Right hindlimb (tissue), 1 donor: ENCODE results near the gene CPED1.
A peak's percentile ranks its signal among the peaks of the same experiment; 100 is the strongest.
"Not testable (repeated sequence)": the region's sequence is repeated elsewhere in the genome, so short reads cannot be mapped to it uniquely, and the experiment has no call there.

ENCODE experiments used
- DNase-seq: peaks from one replicate; pipeline ENCODE4 v3.0.0-alpha.2; 2018

Gene CPED1

DNA sequence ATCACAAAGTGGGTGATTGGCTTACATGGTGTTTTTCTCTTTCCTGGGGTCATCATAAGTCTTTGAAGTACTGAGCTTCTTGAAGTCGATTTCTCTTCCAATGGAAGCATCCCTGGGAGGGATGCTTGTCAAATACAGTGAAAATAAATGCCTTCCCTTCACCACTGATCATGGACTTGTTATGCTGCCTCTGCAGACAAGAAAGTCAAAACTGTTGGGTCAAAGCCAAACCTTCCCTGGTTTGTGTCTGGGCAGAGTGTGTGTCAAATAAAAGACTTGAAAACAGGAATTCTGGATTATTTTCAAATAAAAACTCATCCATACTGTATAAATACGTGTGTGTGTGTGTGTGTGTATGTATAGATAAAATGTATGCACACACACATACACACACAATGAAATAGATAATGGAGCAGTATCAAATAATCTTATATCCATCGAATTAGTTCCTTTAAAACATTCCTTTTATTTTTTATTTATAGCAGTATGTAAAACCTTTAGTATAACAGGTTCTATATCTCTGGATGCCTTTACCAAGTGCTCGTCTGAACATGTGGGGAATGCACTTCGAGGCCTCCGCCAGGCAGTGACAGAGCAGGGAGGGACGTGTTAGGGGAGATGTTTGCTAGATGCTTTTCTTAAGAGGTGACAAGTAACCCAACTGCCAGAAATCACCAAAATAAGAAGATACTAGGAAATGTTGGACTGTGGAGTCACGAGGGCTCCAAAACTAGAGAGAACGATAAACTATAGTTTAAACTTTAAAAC is 313.1 kb downstream of the CPED1 start:
- DNase-seq: no peak

DNA sequence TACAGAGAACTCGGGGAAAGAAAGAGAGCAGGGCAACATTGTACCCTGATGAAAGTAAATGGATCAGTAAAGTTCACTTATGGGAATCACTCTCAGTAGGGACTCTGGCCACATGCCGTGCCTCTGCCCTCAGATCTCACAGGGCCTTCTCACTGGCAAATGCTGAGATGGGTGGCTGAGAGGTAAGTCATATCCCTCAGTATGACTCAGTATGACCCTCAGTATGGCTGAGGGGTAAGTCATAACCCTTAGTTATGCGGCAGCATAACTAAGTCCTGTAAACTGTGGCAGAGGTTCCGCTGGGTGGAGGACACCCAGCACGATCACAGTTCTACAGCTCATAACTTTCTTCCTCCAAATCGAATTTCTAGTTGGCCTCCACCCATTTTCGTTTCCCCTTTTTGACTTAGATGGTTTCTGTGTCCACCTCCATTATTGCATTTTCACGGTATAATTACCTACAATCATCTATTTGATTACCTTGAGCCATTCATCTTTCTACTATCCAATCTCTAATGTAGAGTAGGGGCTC is 313.8 kb downstream of the CPED1 start:
- no peak for DNase-seq

DNA sequence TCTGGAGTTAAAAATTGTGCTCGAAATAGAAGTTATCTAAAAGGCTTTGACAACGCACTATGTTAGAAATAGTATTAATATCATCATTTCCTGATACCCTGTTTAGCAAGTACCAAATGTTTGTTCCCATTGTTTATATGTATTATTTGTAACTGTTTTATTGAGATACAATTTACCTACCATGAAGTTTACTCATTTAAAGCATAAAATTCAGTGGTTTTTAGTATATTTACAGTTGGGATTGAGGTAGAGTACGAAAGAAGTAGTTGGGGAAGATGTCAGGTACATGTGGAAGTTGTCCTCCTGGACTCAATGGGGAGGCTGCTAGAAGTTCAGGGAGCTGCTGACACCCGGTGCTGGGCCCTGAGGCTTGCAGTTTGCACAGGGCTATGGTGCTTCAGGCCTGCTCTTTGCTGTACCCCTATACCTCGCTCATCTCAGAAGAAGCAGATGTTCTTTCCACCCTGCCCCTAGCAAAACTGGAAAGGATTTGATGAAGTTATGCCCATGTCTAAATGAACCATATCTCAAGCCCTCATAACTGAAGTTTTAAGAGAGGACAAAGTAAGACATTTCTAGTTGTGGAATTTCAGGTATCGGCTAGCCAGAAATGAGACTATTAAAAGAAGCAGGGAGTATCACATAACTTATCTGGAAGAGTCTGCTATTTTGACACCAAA is 315.1 kb downstream of the CPED1 start:
- no peak for DNase-seq

DNA sequence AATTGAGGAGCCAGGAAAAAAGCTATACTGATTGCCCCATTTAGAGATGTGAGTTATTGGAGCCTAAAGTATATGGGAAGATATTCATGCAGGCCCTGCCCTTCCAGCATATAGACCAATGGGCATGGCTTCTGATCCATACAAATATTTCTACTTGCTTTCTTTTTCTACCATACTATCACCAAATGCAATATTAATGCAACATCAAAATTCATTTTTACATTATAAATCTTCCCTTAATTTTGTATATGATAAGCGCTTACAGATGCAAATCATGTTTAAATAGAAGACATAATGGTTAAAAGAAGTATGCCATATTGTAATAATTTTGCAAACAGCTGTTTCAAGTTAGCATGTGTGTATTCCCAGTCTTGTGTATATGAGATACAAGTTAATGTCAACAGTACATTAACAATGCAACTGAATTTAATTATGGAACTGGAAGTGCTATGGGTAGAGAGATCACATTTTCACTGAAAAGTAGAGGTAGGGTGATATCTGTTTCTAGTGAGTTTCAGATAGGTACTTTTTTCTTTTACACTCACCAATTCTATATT is 315.7 kb downstream of the CPED1 start:
- DNase-seq: no peak

DNA sequence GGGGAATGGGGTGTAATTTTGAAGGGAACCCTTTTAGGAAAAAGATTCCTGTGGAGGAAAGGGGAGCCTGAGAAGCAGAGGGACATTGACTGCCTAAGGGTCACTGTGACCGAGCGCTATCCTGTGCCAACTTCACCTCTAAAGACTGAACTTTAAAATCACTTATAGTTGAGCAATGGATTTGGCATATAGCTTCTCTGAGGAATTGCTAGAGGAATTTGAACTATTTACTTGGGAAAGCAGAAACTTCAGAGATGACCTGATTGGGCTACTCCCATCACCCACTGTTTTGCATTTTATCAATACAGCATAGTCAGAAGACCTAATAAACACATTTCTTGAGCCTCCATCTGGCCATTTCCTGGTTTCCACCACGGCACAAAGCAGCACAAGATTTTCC is 316.6 kb downstream of the CPED1 start:
- no peak for DNase-seq

DNA sequence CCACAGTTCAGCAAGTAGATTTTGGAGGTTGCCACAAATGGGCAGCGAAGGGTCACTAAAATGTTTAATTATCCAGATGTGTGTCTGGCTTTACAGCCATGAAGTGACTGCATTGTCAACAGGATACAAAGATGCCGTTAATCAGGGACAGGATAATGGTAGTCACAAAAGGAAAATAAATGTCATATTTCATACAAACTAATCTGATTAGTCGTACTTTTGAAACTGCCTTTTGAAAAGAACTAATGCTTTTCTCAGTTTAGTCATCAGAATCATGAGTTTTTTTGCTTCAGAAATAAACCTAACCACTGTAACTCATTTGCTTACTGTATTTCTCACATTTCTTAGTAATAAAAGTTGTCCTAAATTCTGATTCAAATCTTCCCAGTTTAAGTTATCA is 318.1 kb downstream of the CPED1 start:
- DNase-seq: no peak

DNA sequence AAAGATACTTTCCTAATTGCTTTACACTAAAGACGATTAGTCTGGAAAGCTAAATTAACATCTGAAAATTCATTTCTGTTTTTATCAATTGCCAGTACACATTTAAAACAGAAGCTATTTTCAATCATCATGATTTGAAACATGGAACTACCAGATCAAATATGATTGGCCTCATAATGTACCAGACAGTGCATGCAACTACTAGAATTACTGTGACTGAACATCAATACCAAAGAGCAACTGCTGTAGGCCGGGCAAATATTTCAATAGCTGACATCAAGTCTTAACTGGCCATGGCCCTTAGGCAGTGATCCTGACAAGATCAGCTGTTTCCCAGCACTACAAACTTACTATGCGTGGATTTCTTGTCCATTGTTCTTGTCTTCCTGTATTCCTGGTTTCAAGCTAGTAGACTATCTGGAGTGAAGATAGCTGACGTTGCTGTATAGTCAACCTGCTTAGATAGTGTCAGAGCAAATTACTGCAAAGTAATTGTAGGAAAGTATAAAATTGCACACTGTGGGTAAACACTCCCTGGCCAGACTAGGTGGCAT is 318.6 kb downstream of the CPED1 start:
- no peak for DNase-seq

DNA sequence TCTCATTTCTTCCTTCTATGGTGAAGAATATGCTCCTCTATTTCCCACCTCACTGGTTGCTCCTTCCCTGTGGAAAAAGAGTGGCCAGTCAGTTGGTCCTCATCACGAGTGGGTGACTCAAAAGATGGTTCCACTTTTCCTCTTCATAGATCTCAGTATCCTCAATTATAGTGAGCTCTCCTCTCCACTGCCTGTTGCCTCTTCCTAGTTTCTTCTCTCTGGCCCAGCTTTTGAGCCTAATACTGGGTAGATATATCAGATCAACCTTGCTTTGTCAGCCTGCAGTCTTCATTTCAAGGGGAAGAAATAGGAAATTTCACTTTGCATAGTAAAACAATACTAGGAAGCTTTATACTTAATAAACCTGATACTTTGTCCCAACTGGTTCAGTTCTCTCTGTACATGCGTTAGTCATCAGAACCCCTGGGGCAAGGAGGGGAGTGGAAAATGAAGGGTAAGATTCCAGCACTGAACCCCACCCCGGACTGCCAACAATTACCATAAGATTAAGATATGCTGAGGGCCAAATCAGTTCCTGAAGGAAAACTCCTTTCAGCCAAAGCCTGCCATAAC is 324.8 kb downstream of the CPED1 start:
- DNase-seq: no peak

DNA sequence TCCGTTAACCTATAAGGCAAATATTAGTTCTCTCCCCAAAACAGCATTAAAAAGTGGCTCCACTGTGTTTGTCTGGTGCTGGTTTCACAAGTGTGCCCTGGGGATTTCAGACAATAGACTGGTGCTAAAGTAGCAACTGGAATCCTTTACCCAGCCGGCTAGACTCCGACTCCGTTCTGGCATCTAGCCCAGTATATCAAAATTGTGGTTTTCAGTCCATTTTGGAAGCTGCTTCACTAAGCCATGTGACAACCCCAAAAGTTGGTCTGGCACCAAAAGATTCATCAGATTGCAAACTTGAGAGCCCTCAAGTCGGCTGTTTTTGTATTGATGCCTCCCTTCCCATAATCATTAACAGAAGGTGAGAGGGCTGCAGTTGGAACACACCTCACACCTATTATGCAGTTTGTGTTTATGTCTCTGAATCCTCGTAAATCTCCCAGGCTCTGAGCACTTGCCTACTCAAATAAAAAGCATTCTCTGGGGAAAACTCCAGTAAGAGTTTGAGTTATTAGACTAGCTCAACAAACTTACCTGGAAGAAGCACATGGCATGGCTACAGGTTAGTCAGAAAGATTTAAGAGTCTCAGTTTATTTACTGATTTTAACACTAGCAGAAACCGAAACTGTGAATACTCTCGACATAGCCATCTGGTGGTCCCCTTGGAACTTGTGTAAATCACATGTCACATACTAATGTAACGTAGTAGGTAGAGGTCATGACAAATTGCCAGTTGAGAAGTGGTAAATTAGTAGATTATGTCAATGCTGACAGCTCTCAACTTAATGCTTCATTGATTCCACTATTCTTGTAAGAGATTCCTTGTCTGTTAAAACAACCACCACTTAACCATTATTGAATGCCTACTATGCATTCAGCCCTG is 325.5 kb downstream of the CPED1 start:
- peak; percentile 24 for DNase-seq

DNA sequence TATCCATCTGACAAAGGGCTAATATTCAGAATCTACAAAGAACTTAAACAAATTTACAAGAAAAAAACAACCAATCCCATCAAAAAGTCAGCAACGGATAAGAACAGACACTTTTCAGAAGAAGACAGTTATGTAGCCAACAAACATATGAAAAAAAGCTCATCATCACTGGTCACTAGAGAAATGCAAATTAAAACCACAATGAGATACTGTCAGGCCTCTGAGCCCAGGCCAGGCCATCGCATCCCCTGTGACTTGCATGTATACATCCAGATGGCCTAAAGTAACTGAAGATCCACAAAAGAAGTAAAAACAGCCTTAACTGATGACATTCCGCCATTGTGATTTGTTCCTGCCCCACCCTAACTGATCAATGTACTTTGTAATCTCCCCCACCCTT is 326.7 kb downstream of the CPED1 start:
- DNase-seq: not testable (repeated sequence)

DNA sequence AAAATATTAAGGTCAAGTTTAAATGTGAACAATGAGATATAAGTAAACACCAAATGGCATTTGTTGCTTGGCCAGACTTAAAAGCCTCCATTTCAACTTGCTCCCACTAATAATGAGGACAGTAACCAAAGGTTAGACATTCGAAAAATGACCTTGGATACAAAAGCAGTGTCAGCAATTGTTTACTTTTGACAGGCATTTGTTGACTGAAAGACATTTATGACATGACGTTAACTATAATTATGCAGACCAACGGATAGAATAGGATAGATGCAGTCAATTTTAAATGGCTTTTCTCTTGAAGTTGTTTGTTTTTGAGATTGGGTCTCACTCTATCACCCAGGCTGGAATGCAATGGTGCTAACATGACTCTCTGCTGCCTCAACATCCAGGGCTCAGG is 333.9 kb downstream of the CPED1 start:
- no peak for DNase-seq

DNA sequence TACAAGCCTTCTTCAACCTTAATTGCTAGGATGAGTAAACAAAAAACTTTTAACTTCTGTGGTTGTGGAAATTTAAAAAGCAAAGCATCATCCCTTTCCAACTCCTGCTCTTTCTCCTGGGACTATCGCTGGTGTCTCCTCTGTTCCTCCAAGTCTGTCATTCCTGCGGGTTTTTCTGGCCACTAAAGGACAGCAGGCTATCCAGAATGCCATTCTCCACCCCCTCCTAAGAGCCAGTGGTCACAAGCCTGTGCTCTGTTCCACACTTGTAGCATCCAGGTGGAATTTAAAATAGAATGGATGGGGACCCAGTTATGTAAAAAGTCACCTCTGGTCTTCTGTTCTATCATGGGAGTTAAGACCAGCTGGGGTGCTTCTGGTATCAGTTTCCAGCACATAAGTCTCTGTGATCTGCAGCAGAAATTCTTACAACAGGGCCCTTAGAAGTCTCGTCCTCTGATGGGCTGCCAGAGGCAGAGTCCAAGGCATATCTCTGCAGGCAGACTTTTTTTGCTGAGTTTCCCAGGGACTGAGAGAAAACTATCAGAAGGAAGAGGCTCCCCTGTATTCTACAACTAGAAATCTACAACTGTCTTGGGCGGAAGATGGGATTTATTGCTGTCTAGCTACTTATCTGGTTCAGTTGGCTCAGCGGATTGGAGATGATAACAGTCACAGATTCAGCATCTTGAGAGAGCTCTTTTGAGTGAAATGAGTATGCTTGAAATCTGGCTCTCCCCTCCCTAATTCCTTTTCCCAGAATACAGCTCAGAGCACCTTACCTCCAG is 335.2 kb downstream of the CPED1 start:
- no peak for DNase-seq

DNA sequence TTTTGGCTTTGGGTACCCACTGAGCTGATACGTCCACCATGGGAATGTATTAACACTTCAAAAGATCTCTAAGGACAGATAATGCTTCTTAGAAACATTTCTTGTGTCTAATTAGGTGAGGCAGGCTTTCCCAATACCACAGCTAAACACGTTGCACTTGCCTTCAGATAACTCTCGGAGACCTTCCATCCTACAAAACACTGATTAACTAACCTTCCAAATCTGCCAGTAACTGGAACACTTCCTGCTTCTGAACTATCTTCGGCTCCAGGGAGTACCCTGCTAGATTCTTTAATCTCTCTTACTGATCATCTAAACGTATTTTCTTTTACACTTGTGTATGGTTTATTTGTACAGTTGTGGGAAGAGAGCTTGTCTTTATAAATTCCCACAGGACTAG is 339.2 kb downstream of the CPED1 start:
- no peak for DNase-seq

DNA sequence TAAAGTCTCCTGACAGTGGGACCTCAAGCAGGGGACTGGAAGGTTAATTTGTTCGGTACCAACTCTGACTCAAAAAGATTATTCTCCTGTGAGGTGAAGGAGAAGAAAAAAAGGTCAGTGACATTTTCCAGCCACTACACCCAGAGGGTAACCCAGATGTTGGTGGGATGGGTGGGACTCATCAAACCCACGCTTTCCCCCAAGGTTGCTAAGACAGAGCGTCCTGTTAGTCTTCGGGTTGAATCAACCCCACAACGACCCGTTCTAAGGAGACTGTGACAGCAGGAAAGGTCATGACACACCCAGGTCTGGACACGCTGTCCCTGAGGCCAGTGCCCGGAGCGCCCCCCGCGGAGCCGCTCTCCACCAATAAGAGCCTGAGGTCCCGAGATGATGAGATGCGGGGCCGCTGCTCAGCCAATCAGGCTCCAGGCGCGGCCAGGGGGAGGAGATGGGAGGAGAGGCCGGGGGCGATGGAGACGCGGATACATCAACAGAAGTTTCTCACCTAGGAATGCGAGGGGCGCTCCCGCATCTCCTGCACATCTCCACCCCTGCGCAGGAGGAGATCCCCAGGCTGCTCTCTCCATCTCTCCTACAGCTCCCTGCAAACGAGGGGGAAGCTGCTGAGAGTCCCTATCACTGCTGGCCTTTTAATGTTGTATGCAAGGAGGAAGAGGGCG is 340.1 kb downstream of the CPED1 start, which contains the start of gene WNT16:
WNT16 (plus strand) TSS at position 493 of the 683 bp plus-strand sequence. CDS start 293 bp downstream, outside the sequence.
- peak; percentile 34 for DNase-seq

DNA sequence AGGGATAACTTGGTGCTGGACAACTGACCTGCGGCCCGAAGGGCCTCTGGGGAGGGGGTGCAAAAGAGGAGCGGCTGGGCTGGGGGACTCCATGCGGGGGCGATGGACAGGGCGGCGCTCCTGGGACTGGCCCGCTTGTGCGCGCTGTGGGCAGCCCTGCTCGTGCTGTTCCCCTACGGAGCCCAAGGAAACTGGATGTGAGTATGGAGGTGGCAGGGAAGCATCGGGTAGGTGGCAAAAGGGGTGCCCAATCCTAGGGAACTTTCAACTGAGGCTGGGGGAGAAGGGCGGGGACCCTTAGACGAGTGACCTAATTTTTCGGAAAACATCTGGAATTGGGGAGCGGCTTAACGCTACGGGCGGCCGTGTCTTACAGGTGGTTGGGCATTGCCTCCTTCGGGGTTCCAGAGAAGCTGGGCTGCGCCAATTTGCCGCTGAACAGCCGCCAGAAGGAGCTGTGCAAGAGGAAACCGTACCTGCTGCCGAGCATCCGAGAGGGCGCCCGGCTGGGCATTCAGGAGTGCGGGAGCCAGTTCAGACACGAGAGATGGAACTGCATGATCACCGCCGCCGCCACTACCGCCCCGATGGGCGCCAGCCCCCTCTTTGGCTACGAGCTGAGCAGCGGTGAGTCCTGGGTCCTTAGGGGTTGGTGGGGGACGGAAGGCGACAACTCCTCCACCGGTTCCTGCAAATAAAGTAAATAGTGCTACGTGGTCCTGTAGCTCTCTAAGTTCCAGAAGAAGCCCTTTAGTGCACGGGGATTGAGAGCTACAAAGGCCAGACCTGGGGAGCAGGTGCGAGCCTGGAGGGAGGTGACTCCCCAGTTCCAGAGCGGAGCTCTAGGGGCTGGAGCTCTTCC is 340.9 kb downstream of the CPED1 start:
- DNase-seq: peak; percentile 36

DNA sequence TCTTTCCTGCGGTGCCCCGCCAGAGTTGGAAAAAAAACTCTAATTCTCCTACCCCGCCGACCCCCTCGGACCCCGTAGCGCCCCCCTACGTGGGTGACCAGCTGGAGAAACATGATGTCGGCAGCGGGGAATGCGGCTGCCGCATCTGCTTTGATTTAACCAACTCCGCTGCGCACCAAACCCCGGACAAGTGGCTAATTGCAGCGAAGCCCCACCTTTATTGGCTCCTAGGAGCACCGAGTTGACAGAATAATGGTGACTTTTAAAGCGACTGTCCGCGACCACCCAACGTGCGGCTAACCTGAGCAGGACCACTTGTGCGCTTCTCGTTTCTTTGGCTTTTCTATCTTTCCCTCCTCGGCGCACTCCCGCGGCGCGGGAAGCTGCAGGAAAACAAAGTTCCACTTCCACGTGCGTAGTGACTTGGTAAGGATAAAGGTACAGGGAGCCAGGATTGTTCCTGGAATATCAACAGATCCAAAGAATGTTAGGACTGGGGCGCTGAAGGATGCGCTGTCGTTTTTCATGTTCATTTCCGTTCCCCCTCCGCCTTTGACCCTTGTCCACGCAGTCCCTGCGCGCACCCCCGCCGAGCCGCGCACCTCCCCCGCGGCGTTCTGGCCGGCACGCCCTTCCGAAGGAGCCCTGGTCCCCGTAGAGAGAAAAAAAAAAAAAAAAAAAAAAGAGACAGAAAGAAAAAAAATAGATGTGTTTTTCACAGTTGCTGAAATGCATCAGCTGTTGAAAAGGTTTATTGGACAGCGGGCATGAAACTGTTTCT is 341.7 kb downstream of the CPED1 start:
- DNase-seq: peak; percentile 48

DNA sequence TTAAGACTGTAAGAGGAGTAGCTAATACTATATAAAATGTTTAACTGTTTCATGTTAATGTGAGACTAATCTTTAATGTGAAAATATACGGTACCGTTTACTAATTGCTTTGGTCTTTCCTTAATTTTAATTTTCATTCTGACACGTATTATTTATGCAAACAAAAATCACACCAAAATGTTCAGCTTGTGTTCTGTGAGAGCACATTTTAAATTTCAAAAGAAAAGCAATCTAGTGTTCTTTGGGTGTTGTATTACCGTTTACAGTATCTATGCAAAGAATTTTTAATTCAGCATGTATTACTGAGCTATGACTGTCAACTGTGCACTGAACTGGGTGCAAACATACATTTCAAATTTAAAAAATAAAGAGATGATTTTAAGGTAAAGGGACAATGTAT is 342.5 kb downstream of the CPED1 start:
- no peak for DNase-seq

DNA sequence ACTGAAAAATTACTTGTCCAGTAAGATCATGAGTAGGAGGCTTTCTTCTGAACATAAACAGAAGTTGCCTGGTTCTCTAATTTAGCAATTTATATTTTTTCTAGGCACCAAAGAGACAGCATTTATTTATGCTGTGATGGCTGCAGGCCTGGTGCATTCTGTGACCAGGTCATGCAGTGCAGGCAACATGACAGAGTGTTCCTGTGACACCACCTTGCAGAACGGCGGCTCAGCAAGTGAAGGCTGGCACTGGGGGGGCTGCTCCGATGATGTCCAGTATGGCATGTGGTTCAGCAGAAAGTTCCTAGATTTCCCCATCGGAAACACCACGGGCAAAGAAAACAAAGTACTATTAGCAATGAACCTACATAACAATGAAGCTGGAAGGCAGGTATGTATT is 343.1 kb downstream of the CPED1 start:
- DNase-seq: no peak

DNA sequence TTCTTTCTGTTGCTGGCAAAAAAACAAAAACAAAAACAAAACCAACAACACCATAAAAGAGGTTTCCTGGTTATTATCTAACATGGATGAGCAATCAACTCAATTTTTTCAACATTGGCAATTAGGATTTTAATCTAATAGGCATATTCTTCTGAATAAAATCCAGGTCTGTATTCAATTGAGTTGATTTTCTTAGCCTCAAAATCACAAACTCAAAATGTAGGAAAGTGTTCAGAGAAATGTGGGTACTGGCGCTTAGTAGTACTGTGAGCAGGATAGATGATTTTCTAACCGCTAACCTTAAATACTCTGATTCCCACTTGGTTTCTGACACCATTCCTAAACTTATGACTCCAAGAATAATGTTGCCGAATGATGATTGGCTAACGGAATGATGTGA is 345.9 kb downstream of the CPED1 start:
- no peak for DNase-seq
